ENCODE measurements around the gene ANXA4.

The ANXA4 gene

DNA sequence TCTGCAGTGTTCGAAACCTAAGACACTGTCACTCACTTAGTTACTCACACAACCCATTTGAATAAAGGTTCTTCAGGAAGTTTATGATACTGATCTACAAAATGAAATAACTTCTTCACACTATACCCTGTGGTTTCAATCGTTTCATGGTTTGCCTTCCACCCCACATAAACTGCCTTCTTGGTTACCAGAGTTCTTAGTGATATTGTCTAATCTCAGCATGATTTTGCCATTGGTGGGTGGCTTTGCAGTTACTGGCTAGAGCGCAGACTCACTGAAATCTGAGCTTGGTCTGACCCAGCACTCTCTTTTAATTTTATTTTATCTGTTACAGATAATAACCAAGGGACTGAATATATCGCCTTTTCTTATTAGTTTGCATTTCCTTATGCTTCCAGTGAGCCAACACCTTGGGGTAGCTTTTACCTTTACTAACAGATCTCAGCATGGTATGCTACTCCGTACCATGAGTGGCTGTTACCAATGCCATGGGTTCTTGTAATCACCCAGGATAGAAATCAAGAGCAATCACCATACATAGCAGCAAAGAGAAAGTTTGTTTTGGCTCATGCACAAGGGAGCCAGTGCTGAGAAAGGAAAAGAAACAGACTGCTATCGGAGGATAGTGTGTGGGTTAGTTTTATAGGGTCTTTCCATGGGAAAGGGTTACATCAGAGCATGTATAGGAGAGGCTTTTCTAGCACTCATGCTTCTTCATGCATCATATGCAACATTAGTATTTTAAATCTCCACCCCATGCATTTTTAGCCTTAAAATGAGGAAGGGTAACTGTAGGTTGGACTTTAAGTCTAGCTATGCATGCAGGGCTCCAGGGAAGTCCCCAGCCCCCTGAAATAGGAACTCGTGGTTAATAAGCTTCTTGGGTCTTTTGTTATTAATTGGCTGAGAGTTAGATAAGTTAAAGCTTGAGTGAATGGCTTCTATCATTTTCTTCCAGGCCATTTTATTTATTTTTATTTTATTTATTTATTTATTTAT is 33.3 kb downstream of the ANXA4 start:
- in situ Hi-C loops (cut with MboI; ENCODE audit: low sequenced_read_pairs): no loop called here

DNA sequence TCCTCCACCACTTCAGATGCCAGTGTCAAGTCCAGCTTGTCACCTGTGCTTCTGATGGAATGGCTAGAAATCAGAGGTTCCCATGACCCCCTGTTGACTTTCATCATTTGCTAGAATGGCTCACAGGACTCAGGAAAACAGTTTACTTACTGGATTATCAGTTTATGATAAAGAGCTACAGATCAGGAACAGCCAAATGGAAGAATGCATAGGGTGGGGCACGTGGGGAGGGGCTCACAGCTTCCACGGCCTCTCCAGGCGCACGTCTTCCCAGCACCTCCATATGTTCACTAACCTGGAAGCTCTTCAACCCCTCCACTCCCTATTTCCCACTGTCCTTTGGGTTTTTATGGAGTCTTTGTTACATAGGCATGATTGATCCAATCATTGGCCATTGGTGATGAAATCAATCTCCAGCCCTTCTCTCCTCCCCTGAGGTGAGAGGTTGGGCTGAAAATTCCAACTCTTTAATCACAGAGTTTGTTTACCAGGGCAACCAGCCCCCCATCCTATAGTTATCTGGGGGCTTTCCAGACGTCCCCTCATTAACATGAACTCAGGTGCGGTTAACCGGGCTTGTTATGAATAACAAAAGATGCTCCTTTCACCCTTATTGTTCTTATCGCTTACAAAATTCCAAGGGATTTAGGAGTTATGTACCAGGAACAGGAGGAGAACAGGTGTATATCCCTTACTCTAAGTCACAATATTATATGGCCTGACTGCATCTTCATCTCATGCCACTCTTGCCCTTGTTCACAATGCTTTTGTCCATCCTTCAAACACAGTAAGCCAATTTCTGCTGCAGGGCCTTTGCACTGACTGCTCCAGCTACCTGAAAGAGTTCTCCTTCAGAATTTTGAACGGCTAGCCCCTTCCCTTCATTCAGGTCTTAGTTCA is 35.2 kb downstream of the ANXA4 start:
- in situ Hi-C loops (cut with MboI; ENCODE audit: low sequenced_read_pairs): no loop called here

DNA sequence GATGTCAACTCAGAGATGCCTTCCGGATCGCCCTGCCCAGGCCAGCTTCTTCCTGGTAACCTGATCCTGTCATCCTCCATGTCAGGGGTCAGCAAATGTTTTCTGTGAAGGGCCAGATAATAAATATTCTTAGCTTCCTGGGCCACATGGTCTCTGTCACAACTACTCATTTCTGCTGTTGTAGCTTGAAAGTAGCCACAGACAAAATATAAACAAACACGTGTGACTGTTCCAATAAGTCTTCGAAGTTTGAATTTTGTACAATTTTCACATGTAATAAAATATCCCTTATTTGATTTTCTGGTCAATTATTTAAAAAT is 35.8 kb downstream of the ANXA4 start:
- in situ Hi-C loops (cut with MboI; ENCODE audit: low sequenced_read_pairs): no loop called here

DNA sequence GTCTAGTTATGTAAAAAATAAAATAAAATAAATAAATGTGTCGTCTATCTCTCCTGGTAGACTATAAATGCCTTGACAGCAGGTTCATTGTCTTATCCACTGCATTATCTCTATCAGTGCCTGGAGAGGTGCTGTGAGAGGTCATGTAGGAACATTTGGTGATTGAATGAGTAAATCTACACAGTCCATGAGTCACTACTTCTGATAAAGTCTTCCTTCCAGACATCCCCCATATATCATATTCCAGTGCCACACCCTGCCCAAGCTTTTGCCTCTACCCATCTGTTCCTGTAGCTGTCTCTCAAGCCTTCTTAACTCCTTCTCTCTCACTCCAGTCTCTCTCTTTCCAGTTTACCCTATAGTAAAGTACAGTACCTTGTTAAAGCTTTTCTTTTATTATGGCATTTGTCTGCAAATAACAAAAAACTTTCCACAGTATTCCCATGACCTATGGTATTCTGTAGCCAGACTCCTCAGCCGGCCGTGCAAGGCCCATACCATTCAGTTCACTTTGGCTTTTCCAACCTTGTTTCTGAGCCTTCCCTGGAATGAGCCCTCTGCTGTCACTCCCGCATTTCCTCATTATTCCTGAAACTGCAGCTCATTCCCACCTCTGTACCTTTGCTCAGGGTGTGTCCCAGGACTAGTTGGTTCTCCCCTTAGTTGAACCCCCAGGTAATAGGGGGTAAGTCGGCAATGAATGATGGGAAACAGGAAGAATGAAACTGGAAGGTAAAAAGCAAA is 37.5 kb downstream of the ANXA4 start:
- in situ Hi-C loops (cut with MboI; ENCODE audit: low sequenced_read_pairs): no loop called here

DNA sequence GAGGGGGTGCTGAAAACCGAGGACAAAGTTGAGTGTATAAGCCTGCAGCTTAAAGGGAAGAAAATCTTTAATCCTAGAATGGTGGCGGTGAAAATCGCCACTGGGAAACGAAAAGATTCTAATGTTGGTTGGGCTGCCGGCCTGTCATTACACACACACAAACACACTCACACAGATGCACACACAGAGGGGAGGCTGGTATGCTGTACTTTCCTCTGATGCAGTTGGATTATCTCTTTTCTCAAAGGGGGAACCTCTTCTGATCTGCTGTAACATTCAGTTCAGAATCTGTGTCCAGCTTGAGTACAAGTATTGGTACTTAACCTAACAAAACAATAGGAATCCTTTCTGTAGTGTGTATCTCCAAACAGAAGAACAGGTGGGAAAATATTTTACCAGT is 39.0 kb downstream of the ANXA4 start:
- in situ Hi-C loops (cut with MboI; ENCODE audit: low sequenced_read_pairs): no loop called here

DNA sequence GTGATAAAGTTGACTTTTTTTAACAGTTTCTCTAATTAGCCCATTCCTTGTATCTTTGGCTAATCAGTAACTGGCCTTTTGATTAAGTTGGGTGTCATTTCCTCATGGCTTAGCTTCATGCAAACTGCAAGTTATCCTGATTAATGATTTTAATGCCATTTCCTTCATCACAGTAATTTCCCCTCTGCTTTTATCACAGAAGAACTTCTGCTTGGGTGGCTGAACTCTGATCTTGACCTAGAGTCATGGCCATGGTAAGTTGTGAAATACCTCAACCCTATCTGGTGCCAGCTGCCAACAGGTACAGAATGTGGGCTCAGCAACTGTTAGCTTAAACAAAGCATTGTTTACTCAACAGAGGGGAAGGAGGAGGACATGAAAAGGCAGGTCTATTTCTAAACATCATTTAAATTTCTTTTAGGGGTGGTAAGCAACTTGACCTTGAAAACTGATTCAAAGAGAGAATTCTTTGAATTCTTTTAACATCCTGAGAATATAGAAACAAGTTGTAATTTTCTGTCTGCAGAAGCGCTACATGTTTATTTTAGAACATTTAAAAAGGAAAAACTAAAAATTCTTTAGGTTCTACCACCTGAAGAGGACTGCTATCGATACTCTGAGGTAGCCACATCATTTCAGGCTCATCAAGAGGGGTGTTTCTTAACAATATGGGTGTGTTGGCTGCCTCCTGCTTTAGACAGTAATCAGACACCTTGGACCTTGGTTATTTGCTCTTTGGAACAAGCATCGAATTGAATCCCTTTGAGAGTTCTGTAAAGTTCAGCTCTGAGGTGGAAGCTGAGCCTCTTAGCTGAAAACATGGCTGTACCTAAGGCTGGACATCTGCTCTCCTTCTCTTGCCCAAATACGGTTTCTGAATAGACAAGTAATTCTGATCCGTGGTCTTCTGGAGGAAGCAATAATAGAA is 39.7 kb downstream of the ANXA4 start:
- in situ Hi-C loops (cut with MboI; ENCODE audit: low sequenced_read_pairs): no loop called here

DNA sequence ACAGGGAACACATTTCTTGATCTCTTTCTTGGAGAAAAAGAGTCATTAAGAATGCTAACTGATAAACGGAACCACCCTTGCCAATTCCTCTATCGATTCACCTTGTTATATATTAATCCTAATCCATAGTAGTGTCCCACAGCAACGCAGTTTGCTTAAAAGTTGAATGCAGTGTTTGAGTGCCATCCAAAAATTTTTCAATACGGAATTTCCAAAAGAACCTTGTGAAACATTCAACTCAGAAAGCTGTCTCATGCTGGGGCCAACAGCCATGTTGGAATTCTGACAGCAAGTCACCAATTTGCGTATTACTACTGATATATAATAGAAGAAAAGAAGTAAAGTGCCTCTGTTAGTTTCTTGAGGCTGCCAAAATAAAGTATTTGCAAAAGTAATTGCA is 42.3 kb downstream of the ANXA4 start:
- in situ Hi-C loops (cut with MboI; ENCODE audit: low sequenced_read_pairs): no loop called here

DNA sequence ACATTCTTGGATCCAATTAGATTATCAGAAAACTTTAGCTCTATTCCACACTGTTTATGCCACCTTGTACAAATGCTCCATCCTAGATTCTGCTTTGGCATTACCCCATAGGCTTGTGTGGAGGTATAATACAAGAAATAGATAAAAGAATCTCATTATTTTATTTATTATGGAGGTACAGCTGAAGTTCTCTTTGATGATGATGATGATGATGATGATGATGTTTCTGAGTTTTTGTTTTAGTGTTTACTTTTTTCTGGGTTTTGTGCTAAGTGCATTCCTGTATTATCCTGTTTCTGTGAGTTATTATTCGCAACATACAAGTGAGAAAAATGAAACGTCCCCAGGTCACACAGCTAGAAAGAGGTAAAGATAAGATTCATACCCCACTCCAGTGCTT is 43.4 kb downstream of the ANXA4 start:
- in situ Hi-C loops (cut with MboI; ENCODE audit: low sequenced_read_pairs): no loop called here

DNA sequence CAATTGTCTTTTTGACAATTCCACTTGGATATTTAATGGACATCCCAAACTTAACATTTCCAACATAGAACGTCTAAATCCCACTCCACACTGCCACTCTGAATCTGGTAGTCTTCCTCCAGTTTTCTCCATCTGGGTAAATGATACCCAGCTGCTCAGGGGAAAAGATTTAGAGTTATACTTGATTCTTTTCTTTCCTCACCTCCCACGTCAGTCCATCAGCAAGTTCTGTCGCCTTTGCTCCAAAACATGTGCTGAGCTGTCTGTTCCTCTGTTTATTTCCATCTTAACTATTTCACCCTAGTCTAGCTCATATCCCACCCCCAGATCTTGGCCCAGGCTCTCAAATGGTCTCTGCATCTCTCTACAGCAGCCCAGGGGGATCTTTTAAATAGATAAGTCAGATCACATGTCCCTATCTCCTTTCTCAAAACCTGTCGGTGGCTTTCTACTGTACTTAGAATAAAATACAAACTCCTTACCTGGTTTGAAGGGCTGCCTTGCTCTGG is 44.2 kb downstream of the ANXA4 start:
- in situ Hi-C loops (cut with MboI; ENCODE audit: low sequenced_read_pairs): no loop called here

DNA sequence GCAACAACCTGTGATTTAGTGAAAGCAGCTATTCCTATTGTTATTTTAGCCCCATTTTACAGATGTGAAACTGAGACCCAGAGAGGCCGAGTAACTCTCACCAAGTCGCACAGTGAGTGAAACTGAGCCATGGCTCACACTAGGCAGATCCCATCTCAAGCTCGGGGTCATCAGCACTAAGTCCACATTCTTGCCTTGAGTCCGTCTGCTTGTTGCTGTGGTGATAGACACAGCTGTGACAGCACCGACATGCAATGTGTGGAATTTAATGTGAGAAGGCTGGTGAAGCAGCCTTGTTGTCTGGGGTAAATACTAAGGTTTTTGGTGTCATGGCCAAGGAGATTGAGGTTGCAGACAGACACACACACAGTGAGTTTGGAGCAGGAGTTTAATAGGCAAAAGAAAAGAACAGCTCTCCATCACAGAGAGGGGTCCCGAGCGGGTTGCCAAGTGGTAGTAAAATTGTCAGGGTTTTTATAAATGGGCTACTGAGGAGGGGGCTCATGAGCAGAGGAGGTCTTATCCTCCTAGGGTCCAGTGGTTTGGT is 47.3 kb downstream of the ANXA4 start:
- in situ Hi-C loops (cut with MboI; ENCODE audit: low sequenced_read_pairs): no loop called here

DNA sequence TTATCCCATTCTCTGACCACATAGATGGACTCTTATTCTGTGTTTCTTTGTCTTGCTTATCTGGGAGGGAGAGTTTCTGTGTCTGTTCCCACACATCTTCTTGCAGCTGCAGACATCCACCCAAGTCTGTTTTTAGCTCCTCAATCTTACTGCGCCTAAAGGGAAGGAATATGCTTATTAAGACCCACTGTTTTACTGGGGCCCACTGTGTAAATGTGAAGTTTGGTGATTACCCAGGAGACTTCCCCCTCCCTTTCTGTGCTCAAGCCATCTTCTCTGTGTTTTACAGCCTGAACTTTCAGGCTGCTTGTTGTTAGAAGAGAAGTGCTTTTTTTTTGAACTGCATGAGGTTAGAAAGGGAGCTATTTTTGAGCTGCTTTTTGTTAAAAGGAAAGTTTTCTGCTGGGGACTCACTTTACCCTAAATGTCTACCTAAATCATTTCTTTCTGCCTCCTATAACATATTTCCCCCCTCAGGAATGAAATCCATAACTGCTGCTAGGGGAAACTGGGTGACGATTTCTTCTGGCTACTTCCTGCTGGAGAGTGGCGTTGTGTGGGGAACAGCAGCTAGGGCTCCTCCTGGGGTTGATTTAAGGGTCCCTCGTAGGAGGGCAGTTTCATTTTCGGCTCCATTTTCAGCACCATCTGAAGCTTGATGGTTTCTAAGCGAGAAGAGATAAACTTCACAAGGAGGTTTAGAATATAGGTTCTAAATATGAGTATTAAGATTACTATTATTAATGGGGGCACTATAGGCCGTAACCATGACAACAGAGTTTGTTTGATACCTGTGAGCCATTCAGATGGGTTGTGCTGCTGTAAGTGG is 48.1 kb downstream of the ANXA4 start:
- in situ Hi-C loops (cut with MboI; ENCODE audit: low sequenced_read_pairs): no loop called here

DNA sequence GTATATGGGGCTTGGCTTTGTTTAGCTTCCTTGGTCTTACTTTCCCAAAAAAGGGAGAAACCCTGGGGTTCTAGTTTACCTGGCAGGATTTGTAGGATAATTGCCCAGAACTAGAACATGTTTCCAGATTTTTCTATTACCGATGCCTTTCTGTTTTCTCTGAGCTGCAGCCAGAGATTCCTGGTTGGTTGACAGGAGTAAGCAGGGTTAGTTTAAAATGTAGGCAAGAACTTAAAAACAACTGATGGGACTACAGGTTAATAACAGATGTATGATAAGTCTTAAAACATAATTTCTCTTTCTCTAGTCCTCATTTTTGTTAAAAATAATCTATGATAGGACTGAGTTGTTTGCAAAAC is 48.6 kb downstream of the ANXA4 start:
- in situ Hi-C loops (cut with MboI; ENCODE audit: low sequenced_read_pairs): no loop called here

DNA sequence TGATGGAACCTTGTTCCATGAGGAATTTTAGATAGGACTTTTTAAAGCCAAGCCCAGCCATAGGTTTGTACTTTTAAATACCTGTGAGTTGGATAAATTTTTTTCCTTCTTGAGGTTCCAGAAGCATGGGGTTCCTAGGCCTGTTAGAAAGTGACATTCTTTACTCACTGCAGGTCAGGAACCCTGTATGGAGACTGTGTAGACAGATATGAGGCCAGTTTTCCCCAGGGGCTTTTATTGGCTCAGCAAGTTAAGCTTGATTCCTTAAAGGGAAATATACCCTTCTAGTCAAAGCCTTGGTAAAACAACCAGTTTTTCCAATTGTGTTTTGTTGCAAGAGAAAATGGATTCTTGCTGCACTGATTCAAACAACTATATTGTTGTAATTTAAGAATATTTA is 49.1 kb downstream of the ANXA4 start:
- in situ Hi-C loops (cut with MboI; ENCODE audit: low sequenced_read_pairs): no loop called here

DNA sequence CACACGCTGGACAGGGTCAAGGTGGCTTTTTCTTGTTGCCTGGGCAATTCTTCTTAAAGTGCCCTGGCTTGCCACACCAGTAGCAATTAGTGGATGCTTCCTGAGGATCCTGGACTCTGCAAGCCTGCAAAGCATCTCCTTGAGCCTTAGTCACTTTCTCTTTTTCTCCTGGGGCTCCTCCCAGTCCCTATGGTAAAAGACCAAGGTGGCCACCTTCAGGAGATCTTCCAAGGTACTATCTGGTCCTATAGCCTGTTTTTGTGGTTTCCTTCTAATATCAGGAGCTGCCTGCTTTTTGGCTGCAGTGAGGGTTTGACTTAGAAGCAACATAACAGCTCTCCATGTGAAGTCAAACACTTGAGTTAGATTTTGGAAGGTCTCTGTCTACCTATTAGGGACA is 54.2 kb downstream of the ANXA4 start:
- in situ Hi-C loops (cut with MboI; ENCODE audit: low sequenced_read_pairs): no loop called here

DNA sequence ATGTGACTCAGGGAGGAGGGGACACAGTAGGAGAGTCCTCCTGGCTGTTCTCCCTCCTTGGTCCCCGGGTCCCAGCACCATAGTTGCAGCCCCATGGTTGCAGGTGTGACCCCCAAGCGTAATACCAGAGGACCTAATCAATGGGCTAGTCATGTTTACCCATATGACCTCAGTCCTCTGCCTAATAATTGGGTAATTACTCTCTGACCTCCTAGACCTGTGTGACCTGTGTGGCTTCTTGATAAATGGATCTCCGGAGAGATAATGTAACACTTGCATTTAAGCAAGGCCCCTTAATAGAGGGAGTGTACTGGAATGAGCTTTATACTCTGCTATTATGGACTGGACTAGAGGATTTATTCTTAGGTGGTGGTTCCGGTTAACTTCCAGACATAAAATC is 55.3 kb downstream of the ANXA4 start:
- in situ Hi-C loops (cut with MboI; ENCODE audit: low sequenced_read_pairs): no loop called here

DNA sequence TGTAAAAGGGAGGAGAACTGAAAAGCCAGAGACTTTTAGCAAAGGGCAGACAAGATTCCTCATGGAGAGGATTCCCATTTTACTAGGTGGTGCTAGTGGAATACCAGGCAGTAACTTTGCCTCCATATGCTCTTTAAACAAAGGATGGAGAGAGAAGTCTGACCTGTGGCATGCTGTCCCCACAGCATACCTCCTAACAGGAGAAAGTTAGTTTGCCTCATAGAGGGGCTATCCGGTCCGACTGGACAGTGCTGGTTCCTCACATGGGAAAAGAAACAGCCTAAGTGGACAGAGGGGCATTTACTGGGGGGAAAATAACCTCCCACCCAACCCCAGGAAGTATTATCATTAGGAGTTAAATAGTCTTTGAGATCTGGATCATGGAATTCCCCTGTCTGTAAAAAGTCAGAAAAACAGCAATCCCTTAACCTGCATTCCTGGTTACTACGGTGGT is 55.9 kb downstream of the ANXA4 start:
- in situ Hi-C loops (cut with MboI; ENCODE audit: low sequenced_read_pairs): no loop called here

DNA sequence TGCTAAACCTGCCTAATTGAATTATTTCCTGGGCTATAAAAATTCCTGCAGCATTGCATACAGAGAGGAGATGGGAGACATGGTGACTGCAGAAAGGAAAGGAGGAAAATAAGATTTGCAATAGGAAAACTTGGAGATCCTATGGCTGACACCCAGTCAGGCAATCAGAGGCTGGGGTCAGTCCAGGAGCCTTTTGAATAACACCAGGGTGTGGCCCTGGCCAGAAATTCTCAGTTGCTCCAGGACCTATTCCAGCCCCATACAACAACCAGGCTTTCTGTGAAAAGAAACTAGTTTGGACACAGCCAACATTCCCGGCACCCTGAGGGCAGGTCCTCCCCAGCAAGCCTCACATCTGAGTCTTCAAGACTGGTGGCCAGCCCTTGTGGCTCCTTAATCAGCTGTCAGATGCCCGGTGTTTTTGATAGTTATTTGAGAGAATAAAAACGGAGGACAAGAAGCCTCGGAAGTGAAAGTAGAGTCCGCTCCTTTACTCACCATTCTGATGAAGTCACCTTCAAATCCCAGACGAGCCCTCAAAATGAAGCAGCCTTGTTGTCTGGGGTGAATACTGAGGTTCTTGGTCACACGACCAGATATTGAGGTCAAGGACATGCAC is 56.5 kb downstream of the ANXA4 start:
- in situ Hi-C loops (cut with MboI; ENCODE audit: low sequenced_read_pairs): no loop called here

DNA sequence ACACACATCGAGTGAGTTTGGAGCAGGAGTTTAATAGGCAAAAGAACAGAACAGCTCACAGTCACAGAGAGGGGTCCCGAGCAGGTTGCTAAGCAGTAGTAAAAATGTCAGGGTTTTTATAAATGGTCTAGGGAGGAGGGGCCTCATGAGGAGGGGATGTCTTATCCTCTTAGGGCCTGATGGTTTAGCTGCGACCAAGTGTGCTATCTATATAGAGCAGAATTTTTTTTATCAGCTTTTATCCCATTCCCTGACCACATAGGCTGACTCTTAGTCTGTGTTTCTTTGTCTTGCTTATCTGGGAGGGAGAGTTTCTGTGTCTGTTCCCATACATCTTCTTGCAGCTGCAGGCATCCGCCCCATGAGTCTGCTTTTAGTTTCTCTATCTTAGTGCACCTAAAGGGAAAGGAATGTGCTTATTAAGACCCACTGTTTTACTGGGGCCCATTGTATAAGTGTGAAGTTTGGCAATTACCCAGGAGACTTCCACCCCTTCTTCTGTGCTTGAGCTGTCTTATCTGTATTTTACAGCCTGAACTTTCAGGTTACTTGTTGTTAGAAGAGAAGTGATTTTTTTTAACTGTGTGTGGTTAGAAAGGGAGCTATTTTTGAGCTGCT is 57.1 kb downstream of the ANXA4 start:
- in situ Hi-C loops (cut with MboI; ENCODE audit: low sequenced_read_pairs): no loop called here

Data from hTERT RPE-1 (cell line).